ENCODE results near the gene NIM1K.
"Not testable (repeated sequence)": the region's sequence is repeated elsewhere in the genome, so short reads cannot be mapped to it uniquely, and the experiment has no call there.

Gene NIM1K

DNA sequence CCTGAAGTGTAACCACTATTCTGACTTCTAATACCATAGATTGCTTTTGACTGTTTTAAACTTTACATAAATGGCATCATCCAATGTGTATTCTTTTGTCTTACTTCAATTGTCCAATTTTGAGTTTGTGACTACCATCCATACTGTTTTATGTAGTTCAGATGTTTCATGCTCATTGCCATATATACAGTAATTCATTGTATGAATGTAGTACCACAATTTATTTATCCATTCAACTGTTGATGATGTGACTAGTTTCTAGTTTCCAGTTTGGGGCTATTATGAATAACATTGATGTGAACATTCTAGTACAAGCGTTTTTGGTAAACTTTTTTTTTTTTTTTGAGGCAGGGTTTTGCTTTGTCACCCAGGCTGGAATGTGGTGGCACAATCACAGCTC is 66.1 kb downstream of the NIM1K start:
- Histone ChIP-seq H2AFZ (no peak overlapping the region), H3K4me2 (ENCODE audit: low read length) (no peak overlapping the region), H3K27ac (no peak overlapping the region), H3K79me2 (no peaks in the 10 kb centered on the region), H3K4me1 (no peaks in the 10 kb centered on the region), H3K36me3 (ENCODE audit: control insufficient read depth, insufficient read depth, low read length) (no peaks in the 10 kb centered on the region), H3K9me3 (ENCODE audit: control insufficient read depth, low read length) (no peaks in the 10 kb centered on the region), H3K9ac (no peak overlapping the region), H3K4me3 (ENCODE audit: low read depth, low read length) (no peak overlapping the region), H3K27me3 (ENCODE audit: control insufficient read depth, insufficient read depth, low read length) (no peaks in the 10 kb centered on the region)
- TF ChIP-seq, protein P1, sequence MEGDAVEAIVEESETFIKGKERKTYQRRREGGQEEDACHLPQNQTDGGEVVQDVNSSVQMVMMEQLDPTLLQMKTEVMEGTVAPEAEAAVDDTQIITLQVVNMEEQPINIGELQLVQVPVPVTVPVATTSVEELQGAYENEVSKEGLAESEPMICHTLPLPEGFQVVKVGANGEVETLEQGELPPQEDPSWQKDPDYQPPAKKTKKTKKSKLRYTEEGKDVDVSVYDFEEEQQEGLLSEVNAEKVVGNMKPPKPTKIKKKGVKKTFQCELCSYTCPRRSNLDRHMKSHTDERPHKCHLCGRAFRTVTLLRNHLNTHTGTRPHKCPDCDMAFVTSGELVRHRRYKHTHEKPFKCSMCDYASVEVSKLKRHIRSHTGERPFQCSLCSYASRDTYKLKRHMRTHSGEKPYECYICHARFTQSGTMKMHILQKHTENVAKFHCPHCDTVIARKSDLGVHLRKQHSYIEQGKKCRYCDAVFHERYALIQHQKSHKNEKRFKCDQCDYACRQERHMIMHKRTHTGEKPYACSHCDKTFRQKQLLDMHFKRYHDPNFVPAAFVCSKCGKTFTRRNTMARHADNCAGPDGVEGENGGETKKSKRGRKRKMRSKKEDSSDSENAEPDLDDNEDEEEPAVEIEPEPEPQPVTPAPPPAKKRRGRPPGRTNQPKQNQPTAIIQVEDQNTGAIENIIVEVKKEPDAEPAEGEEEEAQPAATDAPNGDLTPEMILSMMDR (IDR thresholded peaks at IDR 0.05) = no peak

DNA sequence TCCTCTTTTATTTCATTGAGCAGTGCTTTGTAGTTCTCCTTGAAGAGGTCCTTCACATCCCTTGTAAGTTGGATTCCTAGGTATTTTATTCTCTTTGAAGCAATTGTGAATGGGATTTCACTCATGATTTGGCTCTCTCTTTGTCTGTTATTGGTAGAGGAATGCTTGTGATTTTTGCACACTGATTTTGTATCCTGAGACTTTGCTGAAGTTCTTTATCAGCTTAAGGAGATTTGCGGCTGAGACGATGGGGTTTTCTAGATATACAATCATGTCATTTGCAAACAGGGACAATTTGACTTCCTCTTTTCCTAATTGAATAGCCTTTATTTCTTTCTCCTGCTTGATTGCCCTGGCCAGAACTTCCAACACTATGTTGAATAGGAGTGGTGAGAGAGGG is 70.2 kb downstream of the NIM1K start:
- H3K4me1 ChIP-seq; H2AFZ ChIP-seq; H3K27me3 ChIP-seq (ENCODE audit: control insufficient read depth, insufficient read depth, low read length); H3K79me2 ChIP-seq; H3K36me3 ChIP-seq (ENCODE audit: control insufficient read depth, insufficient read depth, low read length); H3K9ac ChIP-seq; H3K9me3 ChIP-seq (ENCODE audit: control insufficient read depth, low read length); H3K4me3 ChIP-seq (ENCODE audit: low read depth, low read length); H3K4me2 ChIP-seq (ENCODE audit: low read length); H3K27ac ChIP-seq: not testable (repeated sequence)

DNA sequence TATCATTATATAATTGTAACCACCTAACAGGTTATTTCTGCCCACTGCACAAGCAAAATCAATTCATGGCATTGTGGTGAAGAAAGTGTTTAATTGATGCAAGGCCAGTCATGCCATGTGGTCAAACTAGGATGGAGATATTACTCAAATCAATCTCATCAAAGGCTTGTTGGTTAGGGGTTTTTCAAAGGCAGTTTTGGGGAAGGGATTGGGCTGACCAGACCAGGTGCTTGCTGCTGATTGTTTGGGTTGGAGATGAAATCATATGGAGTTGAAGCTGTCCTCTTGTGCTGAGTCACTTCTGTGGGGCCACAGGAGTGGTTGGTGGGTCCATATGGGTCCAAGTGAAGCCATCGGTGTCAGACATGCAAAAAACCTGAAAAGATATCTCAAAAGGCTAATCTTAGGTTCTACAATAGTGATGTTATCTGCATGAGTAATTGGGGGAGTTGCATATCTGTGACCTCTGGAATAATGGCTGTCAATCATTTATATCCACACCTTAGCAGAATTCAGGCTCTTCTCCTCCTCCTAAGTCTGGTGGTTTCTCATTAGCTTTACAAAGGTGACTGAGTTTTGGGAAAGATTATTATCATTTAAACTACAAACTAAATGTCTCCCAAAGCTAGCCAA is 76.3 kb downstream of the NIM1K start:
- Histone ChIP-seq H3K4me2 (ENCODE audit: low read length) (no peak overlapping the region), H3K4me1 (no peaks in the 10 kb centered on the region), H2AFZ (no peak overlapping the region), H3K27me3 (ENCODE audit: control insufficient read depth, insufficient read depth, low read length) (no peaks in the 10 kb centered on the region), H3K27ac (no peak overlapping the region), H3K79me2 (no peaks in the 10 kb centered on the region), H3K9me3 (ENCODE audit: control insufficient read depth, low read length) (no peaks in the 10 kb centered on the region), H3K36me3 (ENCODE audit: control insufficient read depth, insufficient read depth, low read length) (no peaks in the 10 kb centered on the region), H3K4me3 (ENCODE audit: low read depth, low read length) (no peak overlapping the region), H3K9ac (no peak overlapping the region)
- TF ChIP-seq, protein P1 (IDR thresholded peaks at IDR 0.05) = no peak

DNA sequence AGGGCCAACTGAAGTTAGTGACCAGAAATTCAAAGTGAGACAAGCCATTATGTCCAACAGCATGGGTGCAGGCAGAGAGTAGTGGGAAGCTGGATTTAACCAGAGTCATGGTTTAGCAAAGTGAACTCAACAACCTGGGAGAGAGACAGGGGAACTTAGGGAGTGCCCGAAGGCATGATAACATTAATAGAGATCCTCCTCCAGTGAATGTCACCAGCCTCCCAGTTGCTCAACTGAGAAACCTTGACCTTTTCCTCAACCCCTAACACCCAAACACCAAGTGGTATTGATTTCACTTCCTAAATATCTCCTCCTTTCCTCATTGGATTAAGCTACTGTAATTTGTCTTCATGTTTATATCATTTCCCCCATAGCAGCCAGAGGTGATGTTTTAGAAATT is 78.6 kb downstream of the NIM1K start:
- H2AFZ ChIP-seq = no peak overlapping the region
- H3K27me3 ChIP-seq (ENCODE audit: control insufficient read depth, insufficient read depth, low read length) = no peaks in the 10 kb centered on the region
- H3K27ac ChIP-seq = no peak overlapping the region
- no peak overlapping the region for H3K9ac ChIP-seq
- TF ChIP-seq, protein P1 (IDR thresholded peaks at IDR 0.05) = no peak
- H3K4me1 ChIP-seq = no peaks in the 10 kb centered on the region
- H3K9me3 ChIP-seq (ENCODE audit: control insufficient read depth, low read length) = no peaks in the 10 kb centered on the region
- no peaks in the 10 kb centered on the region for H3K36me3 ChIP-seq (ENCODE audit: control insufficient read depth, insufficient read depth, low read length)
- H3K4me3 ChIP-seq (ENCODE audit: low read depth, low read length) = no peak overlapping the region
- H3K4me2 ChIP-seq (ENCODE audit: low read length) = no peak overlapping the region
- no peaks in the 10 kb centered on the region for H3K79me2 ChIP-seq

DNA sequence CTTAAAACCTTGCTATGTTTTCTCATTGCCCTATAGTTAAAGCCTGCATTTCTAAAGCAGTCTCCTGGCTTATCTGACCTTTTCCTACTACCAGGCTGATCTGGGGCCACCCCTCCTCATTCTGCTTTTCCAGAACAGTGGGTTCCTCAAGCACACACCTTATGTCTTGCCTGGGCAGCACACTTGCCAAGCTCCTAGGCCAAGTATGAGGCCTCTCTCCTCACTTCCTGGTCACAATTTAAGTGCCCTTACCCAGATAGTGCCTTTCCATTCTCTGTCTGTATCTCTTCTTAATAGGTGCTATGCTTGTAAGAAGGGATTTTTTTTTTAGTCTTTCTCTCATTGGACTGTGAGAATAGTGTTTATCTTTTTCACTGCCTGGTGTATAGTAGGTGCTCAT is 81.5 kb downstream of the NIM1K start:
- no peak overlapping the region for H3K27ac ChIP-seq
- H3K9ac ChIP-seq = no peak overlapping the region
- H3K36me3 ChIP-seq (ENCODE audit: control insufficient read depth, insufficient read depth, low read length) = no peaks in the 10 kb centered on the region

More for the DNA sequence above, 81.5 kb downstream of the NIM1K start:
- TF ChIP-seq, protein P1 (IDR thresholded peaks at IDR 0.05) = no peak
- Histone ChIP-seq H3K4me2 (ENCODE audit: low read length) (no peak overlapping the region), H3K9me3 (ENCODE audit: control insufficient read depth, low read length) (no peaks in the 10 kb centered on the region), H3K4me1 (no peaks in the 10 kb centered on the region), H3K79me2 (no peaks in the 10 kb centered on the region), H2AFZ (no peak overlapping the region), H3K27me3 (ENCODE audit: control insufficient read depth, insufficient read depth, low read length) (no peaks in the 10 kb centered on the region), H3K4me3 (ENCODE audit: low read depth, low read length) (no peak overlapping the region)
